ENCODE measurements around the gene NLRC3. TPM values are rescaled to one million over a fixed set of nuclear protein-coding genes. Genes with fewer than 3 reads are reported as not detected.

Gene NLRC3
- polyA plus RNA-seq, 1 of the 3 experiments (the other 2 are of a cell fraction) = not detected

DNA sequence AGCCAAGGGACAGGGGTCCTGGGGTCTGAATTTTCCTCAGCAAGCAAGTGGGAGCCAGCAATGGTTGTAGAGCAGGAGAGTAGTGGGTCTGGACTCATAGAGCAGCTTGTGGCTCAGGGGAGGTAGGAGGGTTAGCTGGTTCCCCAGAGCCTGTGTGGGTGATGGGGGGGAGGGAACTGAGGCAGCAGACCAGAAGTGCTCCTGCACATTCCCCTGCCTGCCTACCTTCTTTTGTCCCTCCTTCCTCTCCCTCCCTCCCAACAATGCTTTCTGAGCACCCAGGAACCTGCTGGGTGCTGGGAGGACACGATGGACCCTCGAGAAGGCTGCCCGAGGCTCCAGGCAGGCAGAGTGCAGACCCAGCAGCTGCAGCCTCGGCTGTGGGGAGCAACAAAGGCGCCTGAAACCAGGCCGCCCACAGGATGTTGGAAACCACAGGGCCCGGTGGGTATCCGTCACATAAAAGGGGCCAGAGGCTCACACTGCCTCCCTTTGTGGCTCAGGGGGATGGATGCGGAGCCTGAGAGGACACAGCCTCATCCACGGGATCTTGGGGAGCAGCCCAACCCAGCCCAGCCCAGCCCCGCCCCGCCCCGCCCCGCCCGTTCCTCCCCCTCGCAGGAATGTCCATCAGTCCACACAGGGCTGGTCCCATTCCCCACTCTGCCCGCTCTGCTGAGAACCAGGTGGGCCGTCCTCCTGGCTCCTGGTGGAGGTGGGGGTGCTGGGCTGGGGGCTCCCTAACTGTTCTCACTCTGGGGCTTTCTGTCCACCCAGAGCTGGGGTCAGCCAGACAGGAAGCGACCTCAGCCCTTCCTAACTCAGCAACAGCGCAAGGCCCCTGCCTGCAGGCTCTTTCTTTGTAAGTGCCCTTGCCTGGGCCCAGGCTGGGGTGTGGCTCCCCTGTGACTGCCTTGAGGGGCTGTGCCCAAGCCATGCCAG is 1.7 kb upstream of the NLRC3 start:
- Histone ChIP-seq H3F3A (replicated peaks; ENCODE audit: insufficient read depth) (no peaks in the 10 kb centered on the region), H3K4me2 (no peak overlapping the region), H4K20me1 (ENCODE audit: insufficient read depth) (no peaks in the 10 kb centered on the region), H3K27ac (ENCODE audit: low read depth in 2 of 2, low read length in 1 of 2) (no peak overlapping the region), H3K79me2 (ENCODE audit: insufficient read depth) (no peaks in the 10 kb centered on the region), H3K4me1 (ENCODE audit: control insufficient read depth in 1 of 2, insufficient read depth in 2 of 2, low read depth in 1 of 2, low read length in 1 of 2) (no peaks in the 10 kb centered on the region; a peak in 1 of 4 replicates), H3K9me3 (no peaks in the 10 kb centered on the region), H3K9ac (no peak overlapping the region), H3K27me3 (ENCODE audit: insufficient read depth) (no peaks in the 10 kb centered on the region), H2AFZ (ENCODE audit: low read depth) (no peak overlapping the region), H3K4me3 (ENCODE audit: low read depth in 2 of 2, low read length in 1 of 2) (no peak overlapping the region), H3K9me2 (no peaks in the 10 kb centered on the region), H3K36me3 (replicated peaks in 1 of 2; ENCODE audit: control insufficient read depth in 1 of 2, insufficient read depth in 2 of 2, low read length in 1 of 2) (peaks cover 0 to 10% of the 10 kb centered on the region in 2 experiments)
- WGBS (ENCODE audit: low lambda C conversion rate) = 65% methylated on average over 6 of the region's 20 CpGs
- TF ChIP-seq MXI1 (IDR thresholded peaks at IDR 0.05; ENCODE audit: low read depth, low read length) (no peak), YY1 (IDR thresholded peaks at IDR 0.05; ENCODE audit: low read depth) (no peak), PBX3 (IDR thresholded peaks at IDR 0.05) (no peak), TEAD4 (IDR thresholded peaks at IDR 0.05; ENCODE audit: borderline replicate concordance, insufficient read depth) (no peak), JUND (IDR thresholded peaks at IDR 0.05) (no peak), GABPA (IDR thresholded peaks at IDR 0.05; ENCODE audit: low read depth) (no peak), FOXJ3 (CRISPR knock-in tag; IDR thresholded peaks at IDR 0.05) (no peak), EP300 (IDR thresholded peaks at IDR 0.05; ENCODE audit: borderline replicate concordance in 1 of 2, low read depth in 1 of 2, low read length in 1 of 2) (no peak), SMC3 (IDR thresholded peaks at IDR 0.05; ENCODE audit: low read depth, low read length) (no peak), NRF1 (IDR thresholded peaks at IDR 0.05; ENCODE audit: low read depth, low read length) (no peak), RCOR1 (IDR thresholded peaks at IDR 0.05; ENCODE audit: low read length) (no peak), NFIC (IDR thresholded peaks at IDR 0.05; ENCODE audit: borderline replicate concordance) (no peak), MEF2A (IDR thresholded peaks at IDR 0.05; ENCODE audit: borderline replicate concordance, low read depth) (no peak), EZH2phosphoT487 (IDR thresholded peaks at IDR 0.05; ENCODE audit: borderline replicate concordance, low read depth) (no peak), POLR2AphosphoS5 (IDR thresholded peaks at IDR 0.05; ENCODE audit: low read depth, low read length) (no peak), CHD2 (IDR thresholded peaks at IDR 0.05; ENCODE audit: low read length, partially characterized antibody) (no peak), USF1 (IDR thresholded peaks at IDR 0.05; ENCODE audit: borderline replicate concordance, low read depth) (no peak), RAD21 (IDR thresholded peaks at IDR 0.05; ENCODE audit: low read length) (no peak)
- TF ChIP-seq, protein P1, sequence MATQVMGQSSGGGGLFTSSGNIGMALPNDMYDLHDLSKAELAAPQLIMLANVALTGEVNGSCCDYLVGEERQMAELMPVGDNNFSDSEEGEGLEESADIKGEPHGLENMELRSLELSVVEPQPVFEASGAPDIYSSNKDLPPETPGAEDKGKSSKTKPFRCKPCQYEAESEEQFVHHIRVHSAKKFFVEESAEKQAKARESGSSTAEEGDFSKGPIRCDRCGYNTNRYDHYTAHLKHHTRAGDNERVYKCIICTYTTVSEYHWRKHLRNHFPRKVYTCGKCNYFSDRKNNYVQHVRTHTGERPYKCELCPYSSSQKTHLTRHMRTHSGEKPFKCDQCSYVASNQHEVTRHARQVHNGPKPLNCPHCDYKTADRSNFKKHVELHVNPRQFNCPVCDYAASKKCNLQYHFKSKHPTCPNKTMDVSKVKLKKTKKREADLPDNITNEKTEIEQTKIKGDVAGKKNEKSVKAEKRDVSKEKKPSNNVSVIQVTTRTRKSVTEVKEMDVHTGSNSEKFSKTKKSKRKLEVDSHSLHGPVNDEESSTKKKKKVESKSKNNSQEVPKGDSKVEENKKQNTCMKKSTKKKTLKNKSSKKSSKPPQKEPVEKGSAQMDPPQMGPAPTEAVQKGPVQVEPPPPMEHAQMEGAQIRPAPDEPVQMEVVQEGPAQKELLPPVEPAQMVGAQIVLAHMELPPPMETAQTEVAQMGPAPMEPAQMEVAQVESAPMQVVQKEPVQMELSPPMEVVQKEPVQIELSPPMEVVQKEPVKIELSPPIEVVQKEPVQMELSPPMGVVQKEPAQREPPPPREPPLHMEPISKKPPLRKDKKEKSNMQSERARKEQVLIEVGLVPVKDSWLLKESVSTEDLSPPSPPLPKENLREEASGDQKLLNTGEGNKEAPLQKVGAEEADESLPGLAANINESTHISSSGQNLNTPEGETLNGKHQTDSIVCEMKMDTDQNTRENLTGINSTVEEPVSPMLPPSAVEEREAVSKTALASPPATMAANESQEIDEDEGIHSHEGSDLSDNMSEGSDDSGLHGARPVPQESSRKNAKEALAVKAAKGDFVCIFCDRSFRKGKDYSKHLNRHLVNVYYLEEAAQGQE (IDR thresholded peaks at IDR 0.05; ENCODE audit: low read depth, low read length) = no peak
- ChIA-PET POLR2A (no interaction called here), CTCF (no interaction called here)
- no peak for DNase-seq
